Measurements from ENCODE around the gene PTPRD. TPM values are rescaled to one million over a fixed set of nuclear protein-coding genes. Genes with fewer than 3 reads are reported as not detected.

PTPRD gene
- total RNA-seq = 0.89 and 1.8 TPM in 2 replicates

GRCh38 chr9:10612641-10613398, at the start of gene PTPRD:
PTPRD (minus strand) TSS chr9:10613002.
- peak in 1 of 2 donors; percentile 5 for DNase-seq (ENCODE audit: low read depth in 2 of 2)

- no peak for DNase-seq (ENCODE audit: low read depth in 2 of 2)
These were observed 49.2 kb upstream of the PTPRD start for GRCh38 chr9:10661994-10662393.

DNA sequence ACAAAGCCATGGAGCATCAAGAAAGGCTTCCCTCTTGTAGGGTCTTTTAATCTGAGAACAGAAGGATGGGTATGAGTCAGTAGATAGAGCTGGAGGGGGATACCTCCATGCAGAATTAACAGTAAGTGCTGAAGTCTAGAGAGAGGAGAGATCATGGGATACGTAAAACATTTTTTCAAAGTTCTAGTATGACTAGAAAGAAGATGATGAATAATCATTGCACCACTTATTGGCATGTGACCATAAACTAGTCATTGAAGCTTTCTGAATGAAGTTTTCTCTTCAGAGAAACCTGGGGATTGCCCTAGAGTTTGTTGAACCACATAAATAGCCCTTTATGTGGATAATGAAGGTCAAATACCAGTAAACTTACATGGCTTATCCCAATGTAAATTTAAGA, 48.6 kb upstream of the PTPRD start:
- no peak for DNase-seq (ENCODE audit: low read depth in 2 of 2)

DNA sequence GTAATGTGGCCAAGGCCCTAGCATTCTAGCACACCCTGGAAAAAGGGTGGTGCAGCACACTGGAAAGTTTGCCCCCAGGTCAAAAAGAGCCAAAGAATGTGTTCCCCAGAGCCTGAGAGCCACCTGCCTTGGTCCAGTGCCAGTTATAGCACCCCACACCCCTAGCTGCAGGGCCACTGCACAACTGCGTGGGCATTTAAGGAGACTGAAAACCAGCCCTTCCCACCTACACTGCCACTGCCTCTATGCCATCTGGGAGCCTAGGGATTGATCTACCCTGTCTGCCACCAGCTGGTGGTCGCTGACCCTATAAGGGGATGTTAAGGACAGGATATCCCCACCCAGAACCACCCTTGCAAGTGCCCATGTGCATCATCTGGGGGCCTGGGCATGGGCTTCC, 38.2 kb upstream of the PTPRD start:
- no peak for DNase-seq (ENCODE audit: low read depth in 2 of 2)

DNA sequence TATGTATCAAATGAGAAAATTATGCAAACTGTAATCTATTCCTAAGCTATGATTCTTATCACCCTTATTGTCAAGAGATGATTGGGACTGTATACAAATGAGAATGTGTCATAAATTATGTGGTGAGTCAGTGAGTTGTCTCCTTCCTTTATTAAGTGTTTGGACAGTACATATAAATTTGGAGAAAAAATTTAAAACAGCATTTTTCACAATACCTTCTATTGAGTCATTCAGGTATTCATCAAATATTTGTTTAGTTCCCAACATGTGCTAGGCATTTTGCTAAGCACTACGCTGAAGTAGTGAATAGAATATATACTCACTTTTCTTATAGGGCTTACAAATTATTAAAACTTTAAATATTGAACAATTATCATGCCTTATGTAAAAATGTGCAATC, 36.3 kb upstream of the PTPRD start:
- no peak for DNase-seq (ENCODE audit: low read depth in 2 of 2)

- no peak for DNase-seq (ENCODE audit: low read depth in 2 of 2)
These were observed 21.0 kb upstream of the PTPRD start for GRCh38 chr9:10633785-10634184.

DNA sequence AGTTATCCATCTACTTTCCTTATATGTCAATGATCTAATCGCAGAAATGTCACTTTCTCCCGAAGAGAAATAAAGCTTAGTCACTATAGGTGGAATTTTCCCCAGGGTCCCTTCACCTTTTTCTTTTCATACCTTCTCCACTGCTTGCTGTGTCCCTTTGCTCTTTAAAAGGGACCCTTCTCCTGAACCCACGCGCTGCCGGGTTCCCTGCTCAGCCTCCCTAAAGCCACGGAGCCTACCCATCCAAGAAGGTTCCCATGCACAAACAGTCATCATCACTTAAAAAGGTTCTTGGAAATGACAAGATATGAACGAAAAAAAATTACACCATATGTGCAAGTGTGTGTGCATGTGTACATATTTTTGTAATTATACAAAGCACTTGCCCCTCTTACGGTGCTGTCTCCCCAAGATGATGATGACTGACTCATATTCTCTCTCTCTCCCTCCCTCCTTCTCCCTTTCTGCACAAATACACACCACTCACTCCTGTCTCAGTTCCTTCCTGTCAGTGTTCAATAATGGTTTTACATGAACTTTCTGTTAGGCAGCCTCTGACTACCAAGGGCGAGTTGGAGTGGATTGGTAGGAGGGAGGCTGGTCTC, 1.5 kb upstream of the PTPRD start:
- no peak for DNase-seq (ENCODE audit: low read depth in 2 of 2)

DNA sequence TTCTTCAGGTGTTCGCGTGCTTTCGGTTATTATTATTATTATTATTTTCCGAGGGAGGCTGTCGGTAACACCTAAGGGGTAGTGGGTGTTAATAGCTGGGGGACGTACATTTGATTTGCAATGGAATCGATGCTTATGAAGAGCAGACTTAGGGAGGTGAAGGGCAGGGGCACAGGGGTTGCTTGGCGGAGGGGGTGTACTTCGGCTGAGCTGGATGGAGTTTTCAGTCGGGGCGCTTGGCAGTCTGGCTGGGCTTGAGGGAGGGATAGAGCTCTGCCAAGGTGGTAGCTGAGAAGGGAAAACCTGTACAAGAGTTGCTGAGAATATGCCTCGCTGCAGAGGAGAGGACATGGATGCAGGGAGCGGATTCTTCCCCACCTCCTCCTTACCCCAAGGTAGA, 617 bp upstream of the PTPRD start:
- no peak for DNase-seq (ENCODE audit: low read depth in 2 of 2)

DNA sequence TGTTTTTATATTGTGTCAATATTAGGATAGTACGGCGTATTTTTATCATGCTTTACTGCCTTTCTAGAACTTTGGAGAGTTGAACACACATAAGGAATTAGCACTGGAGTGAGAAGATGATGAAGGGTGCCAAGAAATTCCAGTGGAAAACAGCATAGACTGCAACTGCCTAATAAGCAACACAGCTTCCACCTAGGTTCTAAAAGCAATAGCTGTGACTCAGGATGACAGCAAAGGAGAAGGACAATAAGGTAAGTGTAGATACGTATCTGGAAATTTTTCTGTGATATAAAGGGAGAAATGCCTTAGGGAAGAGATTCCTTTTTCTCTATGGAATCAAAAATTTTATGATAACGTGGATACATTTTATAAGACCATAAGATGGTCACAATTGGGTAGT, 7.4 kb downstream of the PTPRD start:
- no peak for DNase-seq (ENCODE audit: low read depth in 2 of 2)

DNA sequence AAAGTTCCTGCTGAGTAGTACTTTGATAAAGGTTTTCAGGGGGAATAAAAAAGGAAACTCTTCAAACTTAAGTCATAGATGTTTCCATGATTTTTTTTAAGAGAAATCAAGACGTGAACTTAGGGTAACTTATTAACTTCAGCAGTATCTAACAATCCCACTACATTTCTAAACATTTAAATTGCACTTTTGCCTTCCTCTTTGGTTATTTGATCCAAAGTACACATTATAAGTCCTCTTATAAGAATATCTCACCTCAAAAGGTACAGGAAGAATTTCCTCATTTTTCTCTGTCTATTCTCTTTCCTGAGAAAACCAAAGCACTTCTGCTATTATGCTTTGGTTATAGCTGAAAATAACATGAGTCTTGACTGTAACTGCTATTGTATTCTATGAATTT, 7.9 kb downstream of the PTPRD start:
- no peak for DNase-seq (ENCODE audit: low read depth in 2 of 2)

DNA sequence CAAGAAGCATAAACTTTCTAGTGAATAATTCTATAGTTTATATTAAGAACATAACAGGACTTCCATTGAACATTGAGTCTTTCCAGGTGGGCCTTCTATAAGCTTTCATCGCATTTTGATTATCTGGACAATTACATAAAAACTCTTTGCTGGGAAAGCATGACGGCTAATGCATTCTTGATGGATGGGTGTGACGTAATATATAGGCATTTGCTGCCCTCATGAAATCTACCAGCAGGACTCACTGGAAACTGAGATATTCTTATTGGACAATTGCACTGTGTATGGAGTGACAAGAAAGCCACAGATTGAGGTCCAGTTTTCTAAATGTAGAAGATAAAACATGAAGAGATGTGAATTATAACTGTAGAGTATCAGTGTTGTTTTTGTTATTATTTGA, 15.0 kb downstream of the PTPRD start:
- no peak for DNase-seq (ENCODE audit: low read depth in 2 of 2)

DNA sequence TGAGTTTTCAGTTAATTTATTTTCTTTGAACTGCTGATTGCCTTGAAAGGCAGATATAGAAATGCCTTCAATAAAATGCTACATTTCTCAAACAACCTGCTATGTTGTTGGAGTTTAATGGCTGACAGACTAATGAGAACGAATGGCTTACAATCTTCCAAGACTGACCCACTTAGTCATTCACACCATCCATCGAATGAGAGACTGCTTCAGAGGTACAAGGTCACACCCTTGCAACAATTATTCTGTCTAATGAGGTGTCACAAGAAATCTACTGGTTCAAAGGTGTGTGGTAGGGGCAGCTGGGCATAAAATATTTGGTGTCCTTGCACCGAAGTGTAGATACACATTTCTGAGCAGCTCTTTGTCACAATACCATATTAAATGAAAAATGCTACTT, 18.3 kb downstream of the PTPRD start:
- no peak for DNase-seq (ENCODE audit: low read depth in 2 of 2)

GRCh38 chr9:10586407-10586806, 26.4 kb downstream of the PTPRD start:
- DNase-seq (ENCODE audit: low read depth in 2 of 2) = no peak

DNA sequence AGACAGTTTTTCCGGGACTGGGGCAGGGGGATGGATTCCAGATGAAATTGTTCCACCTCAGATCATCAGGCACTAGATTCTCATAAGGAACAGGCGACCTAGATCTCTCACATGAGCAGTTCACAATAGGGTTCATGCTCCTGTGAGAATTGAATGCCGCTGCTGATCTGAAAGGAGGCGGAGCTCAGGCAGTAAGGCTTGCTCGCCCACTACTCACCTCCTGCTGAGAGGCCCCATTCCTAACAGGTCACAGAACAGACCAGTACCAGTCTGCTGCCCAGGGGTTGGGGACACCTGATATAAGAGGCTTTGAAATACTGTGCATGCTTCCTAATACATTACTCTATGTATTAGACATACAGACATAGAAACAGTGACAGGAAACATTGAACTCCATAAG, 41.1 kb downstream of the PTPRD start:
- DNase-seq (ENCODE audit: low read depth in 2 of 2) = no peak

DNA sequence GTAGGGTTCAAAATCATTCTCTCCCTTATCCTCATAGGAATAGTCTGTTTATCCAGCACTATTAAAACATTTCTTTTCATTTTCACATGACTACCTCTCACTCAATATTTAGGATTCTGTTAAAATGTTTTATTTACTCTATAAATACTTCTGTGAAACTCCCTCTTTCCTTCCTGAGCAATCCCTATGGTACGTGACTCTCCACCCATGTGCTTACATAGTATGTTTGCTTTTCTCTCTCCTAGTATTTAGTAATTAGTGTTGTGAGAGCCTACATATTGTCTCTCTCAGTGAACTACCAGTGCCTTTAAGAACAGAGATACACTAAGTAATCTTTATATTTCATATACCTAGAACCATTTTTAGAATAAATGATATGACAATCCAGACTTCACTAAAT, 46.0 kb downstream of the PTPRD start:
- no peak for DNase-seq (ENCODE audit: low read depth in 2 of 2)

- DNase-seq (ENCODE audit: low read depth in 2 of 2) = no peak
These were observed 50.0 kb downstream of the PTPRD start for GRCh38 chr9:10562581-10563343.

DNA sequence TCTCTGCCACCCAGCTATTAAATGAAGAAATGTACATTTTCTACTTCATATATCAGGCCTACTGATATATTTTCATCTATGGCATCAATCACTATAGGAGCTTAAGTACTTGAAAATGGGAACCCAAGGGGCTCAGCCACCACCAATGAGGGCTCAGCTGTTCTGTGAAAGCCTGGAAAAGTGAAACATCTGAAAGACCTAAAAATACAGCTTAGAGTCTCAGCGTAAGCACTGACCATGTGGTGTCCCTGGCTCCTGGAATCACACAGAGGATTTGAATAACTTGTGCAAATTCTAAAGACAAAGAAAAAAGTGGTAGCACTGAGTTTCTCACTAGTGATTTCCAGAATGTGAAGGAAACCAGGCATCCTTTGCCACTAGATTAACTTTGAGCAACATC, 64.5 kb downstream of the PTPRD start:
- DNase-seq (ENCODE audit: low read depth in 2 of 2) = no peak

GRCh38 chr9:10538073-10538472, 74.7 kb downstream of the PTPRD start:
- DNase-seq (ENCODE audit: low read depth in 2 of 2) = no peak

- no peak for DNase-seq (ENCODE audit: low read depth in 2 of 2)
These were observed 78.0 kb downstream of the PTPRD start for GRCh38 chr9:10534850-10535249.

DNA sequence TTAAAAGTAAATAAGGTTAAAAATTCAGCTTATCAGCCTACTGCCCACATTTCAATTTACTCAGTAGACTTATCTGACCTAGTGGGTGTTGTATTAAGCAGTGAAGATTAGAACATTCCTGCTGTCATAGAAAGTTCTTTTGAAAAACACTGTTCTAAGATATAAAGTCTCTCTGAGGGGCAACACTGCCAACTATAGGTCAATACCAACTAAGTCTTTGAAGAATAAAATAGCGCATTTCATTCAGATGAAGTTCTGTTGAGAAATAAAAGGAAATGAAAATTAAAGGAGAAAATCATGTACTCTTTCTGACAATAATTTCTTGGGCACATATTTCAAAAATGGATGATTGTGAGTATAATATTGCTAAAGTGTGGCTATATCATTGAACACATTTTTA, 86.8 kb downstream of the PTPRD start:
- DNase-seq (ENCODE audit: low read depth in 2 of 2) = no peak

GRCh38 chr9:10523164-10523563, 89.6 kb downstream of the PTPRD start:
- DNase-seq (ENCODE audit: low read depth in 2 of 2) = no peak

DNA sequence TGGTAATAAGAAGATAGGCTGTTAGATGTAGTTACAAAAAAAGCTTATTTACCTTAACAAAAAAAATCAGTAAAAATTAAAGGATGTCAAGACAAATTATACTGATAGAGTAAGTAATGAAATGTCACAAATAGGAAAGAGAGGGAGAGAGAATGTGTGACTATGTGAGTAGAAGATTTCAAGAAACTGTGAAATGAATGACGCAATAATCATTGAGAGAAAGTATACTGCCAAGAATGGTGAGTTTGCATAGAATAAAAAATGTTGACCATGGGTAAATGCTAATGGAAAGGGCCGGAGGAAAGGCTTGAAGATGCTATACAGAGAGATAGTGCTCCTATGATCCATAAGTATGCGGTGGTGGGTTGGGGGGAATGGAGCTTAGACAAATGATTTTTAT, 100.7 kb downstream of the PTPRD start:
- no peak for DNase-seq (ENCODE audit: low read depth in 2 of 2)

- DNase-seq (ENCODE audit: low read depth in 2 of 2) = no peak
These were observed 123.9 kb downstream of the PTPRD start for GRCh38 chr9:10488937-10489336.

Data from dermis microvascular lymphatic vessel endothelial cell (primary cell).